HG02938 (cell line): Measurements from ENCODE around the gene TOMM20.
"Not testable (repeated sequence)": the region's sequence is repeated elsewhere in the genome, so short reads cannot be mapped to it uniquely, and the experiment has no call there.

Experiments used
- ATAC-seq: cut with Tn5 transposase; IDR thresholded peaks from one replicate; pipeline ENCODE4 v1.9.1; 2021; ENCODE audit warnings: mild to moderate bottlenecking, moderate library complexity; ENCODE audit not compliant: unreplicated experiment

TOMM20 gene

GRCh38 chr1:235128456-235129328 is at the start of gene TOMM20:
Gene TOMM20 (minus strand): TSS chr1:235128837. CDS start chr1:235128715, 122 bp downstream.
- peak; percentile 92 for ATAC-seq

GRCh38 chr1:235176486-235176885 is 47.8 kb upstream of the TOMM20 start:
- no peak for ATAC-seq

- ATAC-seq = no peak
Measured at GRCh38 chr1:235169986-235170385, 41.3 kb upstream of the TOMM20 start.

- ATAC-seq = no peak
Measured at GRCh38 chr1:235168375-235168774, 39.7 kb upstream of the TOMM20 start.

- no peak for ATAC-seq
Measured at GRCh38 chr1:235161685-235162327, 33.2 kb upstream of the TOMM20 start.

GRCh38 chr1:235160957-235161684 is 32.5 kb upstream of the TOMM20 start, which contains the start of gene RBM34:
Gene RBM34 (minus strand): TSS chr1:235161250. CDS start chr1:235161226, 24 bp downstream.
- peak; percentile 90 for ATAC-seq

GRCh38 chr1:235160383-235160956 is 31.8 kb upstream of the TOMM20 start:
- ATAC-seq = peak; percentile 45

GRCh38 chr1:235159930-235160329 is 31.3 kb upstream of the TOMM20 start:
- not testable (repeated sequence) for ATAC-seq

- ATAC-seq = not testable (repeated sequence)
Measured at GRCh38 chr1:235159284-235159683, 30.6 kb upstream of the TOMM20 start.

GRCh38 chr1:235158680-235159079 is 30.0 kb upstream of the TOMM20 start:
- no peak for ATAC-seq

GRCh38 chr1:235157150-235157549 is 28.5 kb upstream of the TOMM20 start:
- no peak for ATAC-seq

- no peak for ATAC-seq
Measured at GRCh38 chr1:235156740-235157139, 28.1 kb upstream of the TOMM20 start.

GRCh38 chr1:235156265-235156664 is 27.6 kb upstream of the TOMM20 start:
- ATAC-seq = no peak

GRCh38 chr1:235152235-235152634 is 23.6 kb upstream of the TOMM20 start:
- no peak for ATAC-seq

GRCh38 chr1:235151033-235151432 is 22.4 kb upstream of the TOMM20 start:
- no peak for ATAC-seq

- no peak for ATAC-seq
Measured at GRCh38 chr1:235149824-235150223, 21.2 kb upstream of the TOMM20 start.

GRCh38 chr1:235147269-235147668 is 18.6 kb upstream of the TOMM20 start:
- ATAC-seq = no peak

- no peak for ATAC-seq
Measured at GRCh38 chr1:235145639-235146038, 17.0 kb upstream of the TOMM20 start.

- no peak for ATAC-seq
Measured at GRCh38 chr1:235142991-235143390, 14.4 kb upstream of the TOMM20 start.

- no peak for ATAC-seq
Measured at GRCh38 chr1:235139315-235139714, 10.7 kb upstream of the TOMM20 start.

GRCh38 chr1:235138821-235139220 is 10.2 kb upstream of the TOMM20 start:
- no peak for ATAC-seq
